Activated CD8-positive, alpha-beta memory T cell treated with anti-CD3 and anti-CD28 coated beads for 48 hours (primary cell): ENCODE data around the gene ALS2.
A peak's percentile ranks its signal among the peaks of the same experiment; 100 is the strongest.
"Not testable (repeated sequence)": the region's sequence is repeated elsewhere in the genome, so short reads cannot be mapped to it uniquely, and the experiment has no call there.

Experiments used
- DNase-seq, 3 experiments: peaks; one replicate each; pipeline ENCODE4 v3.0.0-alpha.2; 2020; ENCODE audit warnings: low read depth in 2 of 3, low spot score in 2 of 3

ALS2 gene

DNA sequence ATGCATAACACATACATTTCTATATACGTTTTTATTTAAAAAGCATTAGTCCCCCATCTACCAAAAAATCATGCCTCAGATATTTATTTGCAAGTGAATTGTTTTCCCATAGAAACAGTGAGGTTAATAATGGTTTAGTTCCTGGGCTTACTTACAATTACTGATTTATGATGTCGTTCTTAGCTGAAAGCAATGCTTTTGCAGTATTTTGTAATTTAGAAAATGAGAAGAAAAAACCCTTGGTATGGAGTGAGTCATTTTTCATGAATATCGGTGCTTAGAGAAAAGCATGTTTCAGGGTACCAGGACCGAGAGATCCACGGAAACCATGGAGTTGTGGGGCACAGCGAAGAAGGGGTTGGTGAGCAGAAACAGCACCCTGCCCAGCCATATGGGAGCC is 13.6 kb upstream of the ALS2 start:
- no peak for DNase-seq

DNA sequence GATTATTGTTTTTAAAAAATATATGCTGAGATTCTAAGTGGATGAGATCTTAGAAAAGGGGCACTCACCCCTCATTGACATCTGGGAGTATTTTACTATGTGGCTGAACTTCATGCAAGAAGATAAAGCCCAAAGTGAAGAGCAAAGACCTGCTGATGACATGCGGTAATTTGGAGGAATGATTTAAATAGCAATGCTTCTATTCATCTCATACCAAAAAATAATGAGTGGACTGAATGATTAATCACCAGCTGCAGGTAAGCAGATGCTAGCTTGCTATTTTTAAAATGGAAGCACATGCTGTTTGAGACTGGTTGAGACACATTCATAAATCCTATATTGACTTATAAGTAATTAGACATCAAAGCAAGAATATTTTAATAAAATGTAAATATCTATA is 12.9 kb upstream of the ALS2 start:
- no peak for DNase-seq

DNA sequence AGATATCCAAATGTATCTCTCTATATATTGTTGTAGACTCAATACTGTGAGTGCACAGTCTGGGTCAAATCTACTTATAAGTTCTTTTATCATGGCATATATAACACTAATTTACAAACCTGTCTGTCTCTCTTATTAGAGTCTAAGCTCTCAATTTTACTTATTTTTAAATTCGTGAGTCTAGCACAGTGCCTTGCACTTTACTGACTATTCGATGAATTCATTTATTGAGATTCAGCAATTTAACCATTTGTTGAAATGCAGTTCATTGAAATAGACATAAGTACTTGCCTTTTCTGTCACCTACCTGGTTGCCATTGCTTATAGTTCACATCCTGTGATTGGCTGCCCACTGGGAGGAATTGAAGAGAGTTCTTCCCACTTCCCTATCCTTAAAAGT is 10.3 kb upstream of the ALS2 start:
- no peak for DNase-seq

DNA sequence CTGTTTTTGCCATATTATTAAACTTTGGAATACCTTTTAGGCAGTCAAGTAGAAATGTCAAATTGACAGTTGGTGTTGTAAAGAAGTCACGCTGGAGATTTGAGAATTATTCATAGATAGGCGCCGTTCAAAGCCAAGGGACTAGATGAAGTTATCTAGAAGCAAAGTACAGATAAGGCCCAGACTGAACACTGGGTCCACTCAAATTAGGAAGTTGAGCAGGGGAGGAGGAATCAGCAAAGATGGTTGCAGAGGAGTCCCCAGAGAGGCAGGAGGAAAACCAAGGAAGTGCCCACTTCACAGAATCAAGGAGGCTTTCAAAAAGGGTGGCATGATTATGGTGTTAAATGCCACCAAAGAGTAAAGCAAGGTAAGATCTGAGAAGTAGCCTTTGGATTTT is 9.6 kb upstream of the ALS2 start:
- DNase-seq: no peak

DNA sequence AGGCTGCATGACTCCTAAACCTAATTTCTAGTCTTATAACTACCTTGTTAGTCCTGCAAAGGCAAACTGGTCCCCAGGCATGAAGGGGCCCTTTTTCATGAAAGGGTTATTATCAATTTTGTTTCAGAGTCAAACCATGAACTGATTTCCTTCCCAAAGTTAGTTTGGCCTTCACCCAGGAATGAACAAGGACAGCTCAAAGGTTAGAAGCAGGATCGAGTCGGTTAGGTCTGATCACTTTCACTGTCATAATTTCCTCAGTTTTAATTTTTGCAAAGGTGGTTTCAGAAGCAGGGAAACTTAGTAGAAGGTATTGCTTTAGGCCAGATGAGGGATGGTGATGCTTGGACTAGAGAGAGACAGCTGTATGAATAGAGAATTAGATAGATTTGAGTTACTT is 8.7 kb upstream of the ALS2 start:
- no peak for DNase-seq

DNA sequence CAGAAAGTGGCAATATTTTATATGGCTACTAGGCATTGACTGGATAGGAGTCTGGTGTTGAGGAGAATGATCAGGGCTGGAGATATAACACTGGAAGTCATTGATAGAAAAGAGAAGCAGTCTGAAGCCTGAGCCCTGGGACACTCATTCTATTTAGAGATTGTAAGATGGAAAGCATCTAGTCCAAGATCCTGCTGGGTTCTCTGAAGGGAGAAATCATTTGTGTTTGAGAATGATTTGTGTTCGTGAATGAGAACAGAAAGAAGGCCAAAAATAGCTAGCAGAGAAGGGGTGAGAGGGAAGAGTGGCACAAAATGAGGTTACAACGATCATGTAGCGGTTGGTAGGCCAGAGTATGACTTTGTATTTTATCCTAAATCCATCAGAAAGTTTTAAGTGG is 7.6 kb upstream of the ALS2 start:
- DNase-seq: no peak

DNA sequence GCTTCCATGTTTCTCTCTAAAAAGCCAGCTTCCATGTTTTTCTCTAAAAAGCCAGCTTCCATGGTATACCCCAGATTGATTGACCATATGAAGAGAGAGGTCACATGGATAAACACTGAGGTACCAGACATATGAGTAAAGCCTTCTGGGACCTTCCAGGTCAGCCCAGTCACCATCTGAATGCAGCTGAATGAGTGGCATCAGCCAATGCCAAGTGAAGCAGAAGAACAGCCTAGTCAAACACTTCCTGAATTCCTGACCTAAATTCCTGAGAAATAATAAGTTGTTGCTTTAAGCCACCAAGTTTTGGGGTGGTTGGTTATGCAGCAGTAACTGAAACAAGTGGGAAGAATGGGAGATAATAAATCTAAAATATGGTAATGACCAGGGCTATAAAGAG is 5.7 kb upstream of the ALS2 start:
- no peak for DNase-seq

DNA sequence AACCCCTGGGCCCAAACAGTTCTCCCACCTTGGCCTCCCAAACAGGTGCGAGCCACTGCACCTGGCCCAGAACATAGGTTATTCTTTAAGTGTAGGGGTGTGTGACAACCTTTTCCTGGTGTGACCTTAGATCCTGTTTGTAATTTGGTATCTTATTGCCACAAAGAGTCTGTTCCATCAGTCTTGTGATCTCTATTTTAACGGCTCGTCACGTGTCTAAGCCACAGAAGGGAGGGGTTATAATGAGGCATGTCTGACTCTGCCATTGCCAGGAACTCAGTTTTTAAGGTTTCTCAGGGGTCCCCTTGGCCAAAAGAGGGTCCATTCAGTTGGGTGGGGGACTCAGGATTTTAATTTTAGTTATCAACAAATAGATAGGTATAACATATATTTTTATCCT is 4.4 kb upstream of the ALS2 start:
- no peak for DNase-seq

DNA sequence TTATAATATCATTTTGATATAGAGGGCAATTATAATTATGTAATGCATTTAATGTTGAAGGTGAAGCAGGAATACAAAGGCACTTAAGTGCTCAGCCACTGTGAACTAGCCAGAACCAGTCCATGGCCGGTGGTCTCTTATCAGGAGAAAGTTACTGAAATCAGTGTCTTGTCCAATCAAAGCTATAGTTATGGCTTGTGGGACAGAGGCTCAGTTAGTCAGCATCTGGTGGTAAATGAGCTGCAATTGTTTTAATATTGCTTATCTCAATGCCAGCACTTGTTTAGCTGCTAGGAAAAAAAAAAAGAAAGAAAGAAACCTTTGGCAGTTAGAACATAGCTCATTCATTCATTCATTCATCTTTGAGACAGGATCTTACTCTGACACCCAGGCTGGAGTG is 3.8 kb upstream of the ALS2 start:
- no peak for DNase-seq

DNA sequence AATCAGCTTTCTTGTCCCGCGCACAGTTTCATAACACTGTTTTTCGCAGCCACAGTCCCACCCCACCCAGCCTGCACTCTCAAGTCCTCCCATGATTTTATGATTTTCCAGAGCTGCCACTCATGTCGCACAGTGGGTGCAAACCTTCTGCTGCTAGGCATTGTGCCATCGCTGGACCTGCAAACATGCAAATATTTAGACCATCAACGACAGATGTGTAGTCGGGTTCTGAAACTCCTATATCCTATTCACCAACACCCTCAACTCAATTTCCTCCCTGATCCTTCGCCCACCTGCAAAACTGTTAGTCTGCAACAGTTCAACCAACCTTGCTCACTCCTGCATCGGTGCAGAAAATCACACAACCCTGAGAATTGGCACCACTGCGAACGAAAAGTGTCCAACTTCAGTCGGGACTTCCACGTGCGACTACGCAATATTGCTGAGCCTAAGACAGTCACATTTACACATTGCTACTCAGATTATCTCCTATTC is 871 bp upstream of the ALS2 start:
- peak in 1 of 3 experiments; percentile 5 for DNase-seq

DNA sequence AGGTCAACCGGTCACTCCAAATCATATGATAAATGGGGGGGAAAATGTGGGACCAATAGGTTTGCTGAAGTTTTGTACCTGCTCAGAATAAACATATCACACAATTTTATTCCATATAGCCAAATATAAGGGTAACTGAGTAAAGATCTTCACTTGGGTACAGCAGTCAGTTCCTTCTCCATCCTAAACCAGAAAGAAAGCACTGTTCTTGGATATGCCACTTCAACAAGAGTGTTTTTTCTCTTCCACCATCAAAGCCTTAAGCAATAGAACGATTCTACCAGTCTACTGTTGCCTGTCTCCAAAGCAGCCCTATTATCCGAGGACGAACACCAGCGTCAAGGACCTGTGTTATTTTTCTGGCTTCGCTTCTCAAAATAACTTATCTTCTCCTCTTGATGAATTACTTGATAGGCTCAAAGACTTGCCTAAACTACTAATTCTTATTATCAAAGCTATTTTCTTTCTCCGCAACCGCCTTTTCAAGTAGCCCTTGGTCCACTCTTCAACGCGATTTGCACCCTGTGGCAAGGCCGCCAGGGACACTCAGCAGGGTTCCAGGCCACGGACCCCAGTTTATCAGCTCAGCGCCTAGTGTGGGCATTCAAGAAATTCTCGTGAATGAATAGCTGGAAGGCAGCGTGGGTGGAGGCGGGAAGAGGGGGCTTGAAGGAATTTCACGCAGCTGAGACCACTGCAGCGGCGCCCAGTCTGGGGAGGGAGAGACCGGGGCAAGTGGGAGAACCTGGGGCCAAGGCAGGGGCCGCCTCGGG is 646 bp downstream of the ALS2 start:
- no peak for DNase-seq

DNA sequence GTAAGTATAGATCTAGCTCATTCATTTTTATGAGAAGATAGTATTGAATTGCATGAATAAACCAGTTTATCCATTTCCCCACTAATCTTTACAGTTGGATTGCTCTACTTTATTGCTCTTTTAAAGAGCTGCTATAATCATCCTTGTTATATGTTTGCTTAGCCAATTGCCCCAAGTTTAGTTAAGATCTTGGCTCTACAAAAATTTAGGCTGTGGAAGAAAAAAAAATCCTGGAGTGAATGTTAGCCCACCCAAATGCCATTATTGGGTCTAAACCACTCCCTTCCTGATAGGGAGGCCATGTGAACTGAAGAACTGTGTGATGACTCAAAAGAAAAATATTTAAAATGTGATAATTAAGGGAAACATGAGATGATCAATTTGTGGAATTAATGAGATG is 2.9 kb downstream of the ALS2 start:
- no peak for DNase-seq

DNA sequence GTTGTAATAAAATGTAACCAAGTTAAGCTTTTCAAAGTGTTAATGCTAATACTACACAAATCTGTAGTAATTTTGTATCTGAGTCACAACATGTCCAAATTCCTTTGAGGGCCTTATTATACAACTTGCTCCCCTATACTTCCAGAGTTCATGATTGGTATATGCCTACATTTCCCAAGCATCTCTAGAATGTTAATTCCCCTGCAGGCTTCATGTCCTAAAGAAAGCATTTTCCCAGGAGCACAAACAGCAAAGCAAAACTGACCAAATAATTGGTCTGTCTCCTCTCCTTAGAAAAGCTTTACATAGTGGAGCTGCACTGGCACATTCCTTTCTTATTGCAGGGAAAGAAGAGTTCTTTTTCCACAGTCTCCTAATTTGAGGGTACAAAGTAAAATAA is 3.7 kb downstream of the ALS2 start:
- no peak for DNase-seq

DNA sequence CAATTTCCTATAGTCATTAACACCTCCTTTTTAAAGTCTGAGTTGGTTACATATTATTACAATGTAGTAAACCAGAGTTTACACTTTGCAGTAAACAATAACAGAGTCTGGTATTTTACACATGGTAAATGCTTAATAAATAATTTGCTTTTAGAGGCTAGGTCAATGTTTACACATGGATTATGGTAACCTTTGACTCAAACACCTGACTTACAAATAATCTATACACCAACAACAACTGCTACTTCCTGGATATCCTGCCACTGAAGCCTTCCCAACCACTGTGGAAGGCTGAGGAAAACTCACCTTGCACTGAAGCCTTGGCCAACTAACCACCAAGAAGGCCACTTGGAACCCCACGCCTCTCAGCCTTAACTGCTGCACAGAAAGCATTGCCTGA is 5.4 kb downstream of the ALS2 start:
- DNase-seq: no peak

DNA sequence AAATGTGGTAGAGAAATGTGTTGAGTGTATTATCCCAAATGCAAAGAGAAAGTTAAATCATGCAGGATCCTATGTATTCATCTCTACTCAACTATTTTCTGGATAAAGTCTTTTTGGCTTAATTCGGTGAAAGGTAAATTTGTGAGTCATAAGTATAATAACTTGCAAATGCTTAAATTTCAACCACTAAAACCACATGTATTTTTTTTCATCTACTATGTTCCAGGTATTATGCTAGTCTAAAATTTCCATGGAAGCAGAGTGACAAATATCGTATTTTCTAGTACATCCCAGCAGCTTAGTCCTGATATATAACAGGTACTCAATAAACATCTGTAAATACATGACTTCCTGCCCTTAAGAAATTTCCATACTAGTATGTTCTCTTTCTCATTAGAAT is 6.2 kb downstream of the ALS2 start:
- no peak for DNase-seq

DNA sequence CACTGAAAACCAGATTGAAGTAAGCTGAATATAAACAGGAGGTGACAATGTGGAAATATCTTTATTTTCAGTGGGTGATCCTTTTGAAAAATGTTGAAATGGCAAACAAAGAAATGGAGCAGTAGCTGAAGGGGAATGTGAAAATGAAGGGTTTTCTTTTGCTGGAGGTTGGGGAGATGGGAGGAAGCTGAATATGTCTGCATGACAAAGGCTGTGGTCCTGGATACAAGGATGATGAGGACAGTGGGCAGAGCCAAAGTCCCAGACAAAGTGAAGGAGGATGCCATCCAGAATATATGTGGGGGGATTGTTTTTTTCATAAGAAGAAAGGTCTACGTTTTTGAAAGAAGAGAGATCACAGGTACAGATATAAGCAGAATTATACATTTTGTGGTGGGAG is 6.7 kb downstream of the ALS2 start:
- no peak for DNase-seq

DNA sequence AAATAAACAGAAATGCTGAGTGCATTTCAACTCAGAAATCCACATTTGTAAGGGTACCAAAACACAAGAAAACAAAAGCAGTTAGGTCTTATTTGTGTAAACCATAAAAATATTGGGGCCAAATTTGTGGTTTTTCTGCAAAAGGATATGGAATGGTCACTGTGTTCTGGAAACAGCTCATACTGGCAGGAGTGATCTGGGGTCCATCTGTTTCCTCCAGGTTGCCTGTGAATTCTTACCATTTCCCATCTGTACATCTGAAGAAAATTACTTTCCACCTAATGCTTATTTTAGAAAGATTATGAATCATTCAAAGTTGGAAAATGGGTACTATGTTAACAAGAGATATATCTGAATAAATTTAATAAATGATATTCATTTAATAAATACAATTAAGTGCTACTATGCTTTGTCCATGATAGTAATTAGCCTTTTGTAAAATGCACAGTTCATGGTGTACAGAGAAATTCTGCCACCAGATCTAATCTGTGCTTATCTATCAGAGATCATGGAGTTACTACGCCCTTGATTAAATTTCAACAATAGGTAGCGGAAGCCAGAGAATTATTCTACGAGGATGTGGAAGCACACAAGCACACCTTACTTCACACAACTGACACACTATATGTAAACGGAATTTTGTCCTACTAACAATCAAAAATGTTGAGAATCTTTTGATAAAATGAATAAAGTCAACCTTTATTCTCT is 10.9 kb downstream of the ALS2 start:
- DNase-seq: no peak

DNA sequence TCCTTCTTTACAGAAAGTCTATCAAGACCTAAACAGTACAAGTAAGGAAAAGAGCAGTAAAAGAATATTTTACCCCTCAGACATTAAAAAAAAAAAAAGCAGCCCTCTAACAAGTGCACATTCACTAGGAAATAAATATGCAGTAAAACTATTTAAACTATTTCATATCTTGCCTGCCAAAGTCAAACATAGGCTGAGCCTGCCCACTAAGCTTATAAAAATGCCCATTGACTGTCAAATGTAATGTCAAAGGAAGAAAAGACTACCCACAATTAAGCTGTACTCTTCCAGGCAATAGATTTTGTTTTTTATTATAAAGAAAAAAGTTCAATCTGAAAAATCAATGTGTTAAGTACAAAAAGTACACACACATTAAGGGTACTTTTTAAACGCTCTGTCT is 11.8 kb downstream of the ALS2 start:
- no peak for DNase-seq

DNA sequence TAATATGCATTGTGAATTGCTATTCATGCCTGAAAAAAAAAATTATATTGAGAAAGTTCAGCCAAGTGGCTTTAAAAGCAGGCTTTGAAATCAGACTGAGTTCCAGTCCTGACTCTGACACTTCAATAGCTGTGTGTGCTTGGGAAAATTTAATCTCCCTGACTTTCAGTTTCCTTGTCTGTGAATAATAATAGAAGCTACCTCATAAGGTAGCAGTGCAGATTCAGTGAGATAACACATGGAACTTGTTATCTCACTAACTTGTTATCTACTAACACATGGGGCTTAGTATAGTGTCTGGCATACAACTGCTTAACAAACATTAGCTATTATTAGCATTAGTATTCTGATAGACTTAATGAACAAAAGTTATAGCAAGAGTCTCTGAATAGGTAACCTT is 14.9 kb downstream of the ALS2 start:
- no peak for DNase-seq

DNA sequence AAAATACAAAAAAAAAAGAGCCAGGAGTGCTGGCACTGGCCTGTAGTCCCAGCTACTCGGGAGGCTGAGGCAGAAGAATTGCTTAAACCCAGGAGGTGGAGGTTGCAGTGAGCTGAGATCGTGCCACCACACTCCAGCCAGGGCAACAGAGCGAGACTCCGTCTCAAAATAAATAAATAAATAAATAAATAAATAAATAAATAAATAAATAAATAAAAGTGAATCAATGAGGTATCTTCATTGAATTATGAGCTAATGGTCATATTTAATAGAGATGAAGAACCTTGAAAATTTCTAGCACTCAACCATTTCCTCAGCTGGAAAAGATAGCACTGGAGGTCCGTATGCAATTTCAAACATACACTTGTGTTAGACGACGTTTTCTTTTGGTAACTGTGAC is 16.3 kb downstream of the ALS2 start:
- DNase-seq: not testable (repeated sequence)

DNA sequence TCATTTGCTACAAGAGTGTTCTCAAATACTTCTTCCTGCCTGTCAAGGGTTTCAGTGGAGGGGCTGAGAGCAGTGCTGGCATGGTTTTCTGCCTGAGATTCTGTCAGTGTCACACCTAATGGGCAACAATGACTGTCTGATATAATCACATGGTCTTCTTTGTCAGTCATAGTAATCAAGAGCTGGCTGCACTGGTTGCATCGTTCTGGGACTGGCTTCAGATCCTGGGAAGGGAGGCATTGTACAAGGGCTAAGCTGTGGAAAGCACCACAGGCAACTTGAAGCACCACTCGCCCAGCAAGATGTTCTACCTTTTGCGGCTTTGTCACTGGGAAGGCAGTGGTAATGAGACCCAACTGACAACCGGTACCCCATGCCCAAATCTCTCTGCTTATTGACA is 19.6 kb downstream of the ALS2 start:
- DNase-seq: no peak

DNA sequence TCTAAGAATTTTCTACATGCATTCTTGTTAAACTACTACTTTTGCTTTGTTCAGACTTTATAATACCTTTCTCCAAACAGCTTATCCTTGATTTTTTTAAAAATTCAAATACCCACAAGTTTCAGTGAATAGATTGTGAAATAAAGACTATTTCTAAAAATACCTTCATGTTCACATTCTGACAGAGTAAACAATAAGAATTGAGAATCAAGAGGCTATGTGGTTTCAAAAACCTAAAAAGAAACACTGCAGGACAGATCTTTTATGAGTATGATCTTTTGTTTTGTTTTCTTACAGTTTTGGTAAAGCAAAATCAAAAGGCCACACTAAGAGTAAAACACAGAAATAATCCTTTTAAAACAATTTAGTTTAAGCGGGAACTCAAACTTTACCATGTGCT is 21.2 kb downstream of the ALS2 start:
- no peak for DNase-seq

DNA sequence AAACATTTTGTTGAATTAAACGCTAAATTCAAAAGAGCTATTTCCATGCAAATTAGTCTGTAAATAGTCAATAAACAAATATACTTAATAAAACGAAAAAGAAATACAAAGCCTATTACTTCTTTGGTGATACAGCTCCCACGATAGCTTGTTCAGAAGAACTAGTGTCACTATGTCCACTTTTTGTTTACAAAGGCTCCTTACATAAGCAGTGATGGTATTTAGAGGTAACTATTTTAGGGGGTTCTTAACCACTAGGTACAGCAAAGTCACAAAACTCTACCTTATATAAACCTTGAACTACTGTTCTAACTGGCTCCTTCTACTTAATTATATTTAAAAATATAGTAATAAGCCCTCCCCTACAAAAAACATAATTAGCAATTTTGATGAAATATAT is 21.9 kb downstream of the ALS2 start:
- DNase-seq: no peak
